Aorta (tissue), 5 donors: Measurements from ENCODE around the gene ACTR1B. TPM values are rescaled to one million over a fixed set of nuclear protein-coding genes. Genes with fewer than 3 reads are reported as not detected.

Experiments used
- ATAC-seq: fragments of 200-7000 bp; cut with Tn5 transposase; one replicate; pipeline ENCODE4 v1.9.1; 2022; ENCODE audit warnings: moderate library complexity; ENCODE audit not compliant: low FRiP score
- DNase-seq, 2 donors: peaks; one replicate each; pipeline ENCODE4 v3.0.0-alpha.2; 2020
- H3K27ac ChIP-seq, 2 donors: one replicate each; pipeline ENCODE4 v1.5.1; 2013; ENCODE audit warnings: low read length in 2 of 2, mild to moderate bottlenecking in 2 of 2, moderate library complexity in 2 of 2, control low read depth in 1 of 2, inconsistent platforms in 1 of 2, low read depth in 1 of 2
- H3K27me3 ChIP-seq, 2 donors: one replicate each; pipeline ENCODE4 v1.6.1; 2013; ENCODE audit warnings: control low read depth in 1 of 2, low read length in 1 of 2, mild to moderate bottlenecking in 1 of 2, moderate library complexity in 1 of 2; ENCODE audit not compliant: insufficient read depth in 2 of 2, control insufficient read depth in 1 of 2
- H3K36me3 ChIP-seq, 2 donors: one replicate each; pipeline ENCODE4 v1.6.1; 2013; ENCODE audit warnings: control low read depth in 1 of 2, low read length in 1 of 2, mild to moderate bottlenecking in 1 of 2; ENCODE audit not compliant: insufficient read depth in 2 of 2, control insufficient read depth in 1 of 2
- H3K4me1 ChIP-seq, 2 donors: one replicate each; pipeline ENCODE4 v1.6.1; 2013; ENCODE audit warnings: low read length in 2 of 2, control low read depth in 1 of 2, mild to moderate bottlenecking in 1 of 2, moderate library complexity in 1 of 2; ENCODE audit not compliant: insufficient read depth in 2 of 2, control insufficient read depth in 1 of 2
- H3K4me3 ChIP-seq, 2 donors: one replicate each; pipeline ENCODE4 v1.5.1; 2013; ENCODE audit warnings: low read length in 2 of 2, control low read depth in 1 of 2, mild to moderate bottlenecking in 1 of 2
- H3K9me3 ChIP-seq: one replicate; pipeline ENCODE4 v1.6.1; 2013; ENCODE audit warnings: mild to moderate bottlenecking, low read length; ENCODE audit not compliant: control insufficient read depth
- WGBS, 2 donors: extraction: QIAGEN DNeasy Blood & Tissue Kit; methylation state at CpG; one replicate each; pipeline ENCODE4 v1.1.7; 2013; 5-methylcytosine and 5-hydroxymethylcytosine counted together
- intact Hi-C, 2 donors: fragments of 100-400 bp; cut with DNase I; formaldehyde crosslinking; loops; one replicate each; pipeline versions ENCODE4 v1.14.2 to v1.15.0; 2022
- polyA plus RNA-seq, 2 donors: library from polyadenylated mRNA; stranded (reverse); fragments of 200-250 nt; gene quantifications; one replicate each; pipeline ENCODE4 v1.2.3, GENCODE V29; 2013
- total RNA-seq, 2 donors: library from RNA; stranded (reverse); fragmentation: NEBNext Ultra II Directional; extraction: Animal tissue kit (Norgen Biotek cat#: 25700); gene quantifications; one replicate each; pipeline ENCODE4 v1.2.1, GENCODE V29; 2021
- donor health status: healthy with polysubstance abuse.
- donor health status: Bipolar disorder and iron deficiency.
- donor health status: DM: no; HTN: no; CAD: no.
- donor health status: DM: no; HTN: no; CAD: no.
- donor health status: DM: yes; HTN: yes; CAD: no.

ACTR1B gene
- total and polyA plus RNA-seq, 4 donors: 63.2 to 92.2 (median 72.5) TPM

DNA sequence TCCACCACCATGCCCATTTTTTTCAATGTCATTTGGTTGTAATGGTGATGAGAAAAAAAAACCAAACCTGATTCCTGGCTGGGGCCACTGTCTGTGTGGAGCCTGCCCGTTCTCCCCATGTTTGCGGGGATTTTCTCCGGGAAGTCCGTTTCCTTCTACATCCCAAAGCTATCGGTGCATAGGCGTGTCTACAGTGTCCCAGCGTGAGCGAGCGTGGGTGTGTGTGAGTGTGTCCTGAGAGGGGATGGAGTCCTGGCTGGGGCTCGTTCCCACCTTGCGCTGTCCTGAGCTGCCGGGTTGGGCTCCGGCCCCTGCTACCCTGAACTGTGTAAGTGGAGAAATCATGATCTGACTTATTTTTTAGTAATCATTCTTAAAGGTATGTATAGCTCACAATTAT, 42.3 kb upstream of the ACTR1B start:
- no peak overlapping the region for H3K4me3 ChIP-seq
- no peaks in the 10 kb centered on the region for H3K36me3 ChIP-seq
- H3K27ac ChIP-seq: no peak overlapping the region
- no peaks in the 10 kb centered on the region for H3K27me3 ChIP-seq
- intact Hi-C loops: loop anchor here in 1 of 2 donors (10.0 kb wide), 1 partner anchor 679 kb away; no protein-coding TSS in a partner anchor
- DNase-seq: no peak
- H3K4me1 ChIP-seq: no peaks in the 10 kb centered on the region
- WGBS, 2 donors: 93 to 96% methylated on average over 13 of the region's 13 CpGs
- no peaks in the 10 kb centered on the region for H3K9me3 ChIP-seq
- no peak for ATAC-seq

DNA sequence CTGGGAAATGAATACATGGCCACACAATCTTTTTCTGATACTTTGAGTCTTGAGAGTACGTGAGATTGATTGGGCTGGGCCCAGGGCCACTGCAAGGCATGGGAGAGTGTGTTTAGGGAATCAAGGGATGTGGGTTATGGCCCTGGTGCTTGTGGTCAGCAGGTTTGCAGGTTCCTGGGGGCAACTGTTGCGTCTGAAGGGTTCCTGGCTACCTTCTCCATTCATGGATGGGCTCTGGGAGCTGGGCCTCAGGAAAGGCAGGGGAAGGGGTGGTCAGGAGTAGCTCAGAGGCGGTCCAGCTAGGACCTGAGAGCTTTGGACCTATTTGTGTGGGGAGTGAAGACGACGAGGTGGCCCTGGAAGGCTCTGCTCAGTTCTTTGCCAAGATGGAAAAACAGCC, 41.1 kb upstream of the ACTR1B start:
- Histone ChIP-seq H3K27ac (no peak overlapping the region), H3K36me3 (no peaks in the 10 kb centered on the region), H3K27me3 (no peaks in the 10 kb centered on the region), H3K4me3 (no peak overlapping the region), H3K9me3 (no peaks in the 10 kb centered on the region), H3K4me1 (no peaks in the 10 kb centered on the region)
- intact Hi-C loops: loop anchor here in 1 of 2 donors (10.0 kb wide), 1 partner anchor 680 kb away; no protein-coding TSS in a partner anchor
- DNase-seq (no peak), ATAC-seq (no peak)
- WGBS, 2 donors: 87% methylated on average over 5 of the region's 5 CpGs

DNA sequence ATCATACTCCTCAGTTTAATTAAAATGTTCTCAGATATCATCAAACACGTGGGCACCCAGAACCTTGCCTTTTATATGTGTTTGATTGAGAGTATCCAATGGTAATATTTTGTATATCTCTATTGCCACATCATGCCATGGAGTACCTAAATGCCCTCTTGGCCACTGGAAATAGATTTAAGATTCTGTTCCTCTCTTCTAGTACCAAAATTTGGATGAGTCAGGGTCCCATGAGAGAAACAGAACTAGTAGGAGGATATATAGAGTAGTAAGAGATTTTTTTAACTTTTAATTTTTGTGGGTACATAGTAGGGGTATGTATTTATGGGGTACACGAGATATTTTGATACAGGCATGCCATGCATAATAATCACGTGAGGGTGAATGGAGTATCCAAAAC, 39.9 kb upstream of the ACTR1B start:
- WGBS, 2 donors: 68 to 77% methylated on average over 3 of the region's 3 CpGs
- Histone ChIP-seq H3K27ac (no peak overlapping the region), H3K27me3 (no peaks in the 10 kb centered on the region), H3K9me3 (no peaks in the 10 kb centered on the region), H3K4me3 (no peak overlapping the region), H3K36me3 (no peaks in the 10 kb centered on the region), H3K4me1 (no peaks in the 10 kb centered on the region)
- ATAC-seq (no peak), DNase-seq (no peak)
- intact Hi-C loops: loop anchor here in 1 of 2 donors (10.0 kb wide), 1 partner anchor 681 kb away; no protein-coding TSS in a partner anchor

DNA sequence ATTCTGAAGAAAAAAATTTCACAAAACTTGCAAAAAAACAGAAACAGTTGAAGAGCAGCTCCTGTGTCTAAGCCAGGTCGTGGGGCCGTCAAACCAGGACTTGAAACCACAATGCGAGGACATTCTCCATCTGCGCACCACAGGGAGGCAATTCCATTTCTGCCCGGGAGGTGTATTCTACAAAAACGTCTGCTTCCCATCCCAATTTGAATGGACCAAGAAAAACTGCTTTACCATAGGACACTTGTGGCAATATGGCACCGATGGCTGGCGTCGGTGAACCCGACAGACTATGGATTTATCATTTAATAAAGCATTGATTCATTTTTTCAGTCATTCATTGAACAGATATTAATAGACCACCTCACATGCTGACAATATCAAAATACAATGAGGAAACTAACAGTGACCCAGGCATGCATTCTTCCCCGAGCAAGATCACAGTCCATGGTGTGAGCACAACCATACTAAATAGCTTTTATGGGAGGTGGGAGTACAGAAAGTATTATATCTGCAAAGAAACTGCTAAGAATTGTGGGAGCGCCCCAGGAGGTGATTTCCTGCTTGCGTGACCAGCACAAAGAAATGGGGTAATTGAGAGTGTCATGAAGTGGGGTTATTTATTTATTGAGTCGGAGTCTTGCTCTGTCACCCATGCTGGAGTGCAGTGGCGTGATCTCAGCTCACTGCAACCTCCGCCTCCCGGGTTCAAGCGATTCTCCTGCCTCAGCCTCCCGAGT, 39.1 kb upstream of the ACTR1B start:
- Histone ChIP-seq H3K27ac (no peak overlapping the region), H3K27me3 (no peaks in the 10 kb centered on the region), H3K36me3 (no peaks in the 10 kb centered on the region), H3K4me3 (no peak overlapping the region), H3K9me3 (no peaks in the 10 kb centered on the region), H3K4me1 (no peaks in the 10 kb centered on the region)
- ATAC-seq (no peak), DNase-seq (no peak)
- WGBS, 2 donors: 86 to 89% methylated on average over 19 of the region's 19 CpGs
- intact Hi-C loops: loop anchor here in 1 of 2 donors (10.0 kb wide), 1 partner anchor 682 kb away; no protein-coding TSS in a partner anchor

DNA sequence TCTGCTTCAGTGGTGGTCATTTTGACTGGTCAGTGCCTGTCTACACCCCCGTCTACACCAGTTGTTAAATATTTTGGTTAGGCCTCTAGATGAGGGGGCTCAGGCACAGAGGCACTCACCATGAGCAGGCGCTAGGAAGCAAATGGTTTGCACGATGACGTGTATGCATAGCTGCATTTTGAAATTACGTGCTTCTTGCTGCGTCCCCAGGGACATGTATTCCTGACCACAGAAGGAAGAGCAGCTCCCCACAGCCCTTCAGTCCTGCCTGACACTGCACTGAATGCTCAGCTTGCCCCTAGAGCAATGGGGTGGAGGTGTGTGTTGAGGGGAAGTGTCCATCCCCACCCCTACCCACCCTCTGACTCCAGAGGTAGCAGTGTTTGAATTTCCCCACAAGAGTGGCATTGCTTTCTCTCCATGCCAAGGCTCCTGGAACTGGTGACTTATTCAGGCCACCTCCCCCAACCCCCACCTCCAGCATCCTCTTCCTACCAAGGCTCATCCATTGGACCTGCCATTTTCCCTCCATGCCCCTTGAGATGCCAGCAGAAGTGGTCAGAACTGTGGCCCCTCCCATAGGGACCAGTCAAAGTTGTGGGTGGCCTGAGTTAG, 38.1 kb upstream of the ACTR1B start:
- Histone ChIP-seq H3K4me3 (no peak overlapping the region), H3K36me3 (no peaks in the 10 kb centered on the region), H3K27me3 (no peaks in the 10 kb centered on the region), H3K9me3 (no peaks in the 10 kb centered on the region), H3K27ac (no peak overlapping the region), H3K4me1 (no peaks in the 10 kb centered on the region)
- DNase-seq (no peak), ATAC-seq (no peak)
- 86 to 88% methylated on average over 6 of the region's 6 CpGs for WGBS, 2 donors
- intact Hi-C loops: loop anchor here in 1 of 2 donors (10.0 kb wide), 1 partner anchor 683 kb away; no protein-coding TSS in a partner anchor

DNA sequence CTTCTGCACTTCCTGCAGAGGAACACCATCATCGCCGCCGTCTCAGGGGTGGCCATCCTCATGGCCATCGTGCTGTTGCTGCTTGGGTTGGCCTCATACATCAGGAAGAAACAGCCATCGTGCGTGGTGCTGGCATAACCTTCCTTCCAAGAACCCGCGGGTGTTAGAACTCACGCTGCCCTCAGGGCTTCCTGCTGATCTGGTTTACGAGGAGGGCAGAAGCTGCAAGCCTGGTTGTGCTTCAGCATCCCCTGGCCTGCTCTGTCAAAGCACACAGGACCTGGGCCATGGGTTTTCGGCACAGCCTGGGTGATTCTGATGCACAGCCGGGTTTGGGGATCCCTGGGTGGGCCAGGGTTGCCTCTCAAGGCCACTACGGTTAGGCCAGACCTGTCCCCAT, 37.3 kb upstream of the ACTR1B start:
- intact Hi-C loops: loop anchor here in 1 of 2 donors (10.0 kb wide), 1 partner anchor 684 kb away; no protein-coding TSS in a partner anchor
- H3K27me3 ChIP-seq: no peaks in the 10 kb centered on the region
- H3K36me3 ChIP-seq: no peaks in the 10 kb centered on the region
- no peaks in the 10 kb centered on the region for H3K9me3 ChIP-seq
- H3K4me3 ChIP-seq: no peak overlapping the region
- DNase-seq: no peak
- WGBS, 2 donors: 81 to 91% methylated on average over 13 of the region's 13 CpGs
- ATAC-seq: no peak
- no peak overlapping the region for H3K27ac ChIP-seq
- H3K4me1 ChIP-seq: no peaks in the 10 kb centered on the region

DNA sequence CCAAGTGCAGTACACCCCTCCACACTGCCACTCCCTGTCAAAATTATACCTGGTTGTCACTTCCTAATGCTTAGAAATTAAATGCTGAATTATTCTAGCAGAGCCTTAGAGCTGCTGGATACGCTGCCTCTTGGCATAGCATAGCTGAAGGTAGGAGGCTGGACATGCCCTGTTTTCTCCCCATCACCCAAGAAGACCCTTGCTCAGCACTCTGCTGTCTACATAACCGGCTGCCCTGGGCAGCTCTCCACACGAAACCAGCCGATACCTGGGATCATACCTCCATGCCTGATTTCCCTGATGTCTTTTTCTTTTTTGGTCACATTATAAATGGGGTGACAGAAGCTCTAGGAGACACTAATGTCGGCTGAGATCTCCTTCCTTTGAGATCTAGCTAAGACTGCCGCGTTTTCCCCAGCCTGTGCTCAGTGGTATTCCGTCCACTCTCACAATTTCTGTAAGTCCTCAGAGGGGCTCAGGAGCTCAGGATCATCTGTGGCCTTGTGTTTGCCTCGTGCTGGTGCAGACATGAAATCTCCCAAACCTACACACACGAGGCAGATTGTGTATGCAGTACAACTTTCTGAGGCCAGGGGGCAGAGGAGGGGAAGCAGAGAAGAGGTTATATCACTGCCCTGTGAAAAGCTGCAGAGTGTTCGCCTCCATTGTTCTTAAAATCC, 36.1 kb upstream of the ACTR1B start:
- DNase-seq: no peak
- WGBS, 2 donors: 63 to 66% methylated on average over 11 of the region's 11 CpGs
- no peaks in the 10 kb centered on the region for H3K36me3 ChIP-seq
- ATAC-seq: no peak
- no peaks in the 10 kb centered on the region for H3K9me3 ChIP-seq
- intact Hi-C loops: loop anchor here in 1 of 2 donors (10.0 kb wide), 2 partner anchors 685 to 1635 kb away; no protein-coding TSS in a partner anchor
- H3K4me1 ChIP-seq: no peaks in the 10 kb centered on the region
- no peak overlapping the region for H3K4me3 ChIP-seq
- H3K27ac ChIP-seq: no peak overlapping the region
- no peaks in the 10 kb centered on the region for H3K27me3 ChIP-seq

DNA sequence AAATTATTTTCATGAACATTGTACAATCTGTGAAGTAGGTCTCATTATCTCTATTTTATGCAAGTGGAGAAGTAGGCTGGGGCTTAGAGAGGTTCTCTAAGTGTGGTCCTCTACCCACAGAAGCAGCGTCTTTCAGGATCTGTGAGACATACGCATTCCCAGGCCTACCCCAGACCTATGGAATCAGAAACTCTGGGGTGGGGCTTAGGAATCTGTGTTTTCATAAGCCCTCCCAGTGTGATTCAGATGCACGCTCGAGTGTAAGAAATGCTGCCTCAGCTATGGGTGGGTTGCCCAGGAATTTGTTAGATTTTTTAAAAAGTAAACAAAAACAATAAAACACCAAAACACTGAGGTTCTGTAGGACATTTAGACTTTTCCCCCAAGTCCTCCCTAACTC, 34.7 kb upstream of the ACTR1B start:
- Histone ChIP-seq H3K4me3 (no peak overlapping the region), H3K9me3 (no peaks in the 10 kb centered on the region), H3K27ac (no peak overlapping the region), H3K27me3 (no peaks in the 10 kb centered on the region), H3K36me3 (no peaks in the 10 kb centered on the region), H3K4me1 (no peaks in the 10 kb centered on the region)
- intact Hi-C loops: loop anchor here in 1 of 2 donors (10.0 kb wide), 1 partner anchor 1634 kb away; no protein-coding TSS in a partner anchor
- DNase-seq (no peak), ATAC-seq (no peak)
- WGBS, 2 donors: 81% methylated on average over 4 of the region's 4 CpGs
